Measurements from ENCODE around the gene SNX33. TPM values are rescaled to one million over a fixed set of nuclear protein-coding genes. Genes with fewer than 3 reads are reported as not detected.
"Not testable (repeated sequence)": the region's sequence is repeated elsewhere in the genome, so short reads cannot be mapped to it uniquely, and the experiment has no call there.

The SNX33 gene
- total and polyA plus RNA-seq, 2 donors (not counting 1 experiment from before 2014, with no cell fraction given): 0.22 to 0.59 TPM

DNA sequence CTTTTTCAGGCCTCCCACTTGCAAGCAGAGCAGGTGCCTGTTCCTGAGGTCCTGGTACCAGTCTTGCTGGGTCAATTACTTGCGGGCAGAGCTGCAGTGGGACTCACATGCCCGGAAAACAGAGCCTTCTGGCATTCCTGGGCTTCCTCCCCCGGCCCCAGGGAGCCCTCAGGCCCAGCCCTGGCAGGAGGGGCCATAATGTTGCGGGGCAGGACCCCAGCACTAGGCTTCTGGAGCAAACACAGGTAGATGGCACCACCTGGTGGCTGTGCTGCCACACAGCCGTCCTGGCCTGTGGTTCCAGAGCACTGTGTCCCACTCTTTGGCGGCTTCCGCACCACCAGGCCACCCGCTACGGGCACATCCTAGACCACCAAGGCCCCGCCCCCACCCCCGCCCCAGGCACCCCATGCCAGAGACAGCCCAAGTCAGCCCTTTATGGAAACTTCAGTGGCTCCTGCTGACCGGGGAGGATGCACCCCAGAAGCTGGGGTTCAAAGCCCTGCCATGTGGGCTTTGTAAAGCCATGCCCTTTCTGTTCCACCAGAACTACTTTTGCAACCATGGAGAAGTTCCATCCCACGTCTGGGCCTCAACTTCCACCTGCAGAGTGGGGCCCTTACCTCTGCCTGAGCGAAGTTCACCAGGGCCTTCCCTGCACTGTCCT is 36.1 kb downstream of the SNX33 start:
- intact Hi-C loops (cut with micrococcal nuclease); H3K9me3 Mint-ChIP-seq (ENCODE audit: insufficient read depth); H3K4me3 Mint-ChIP-seq; H3K27ac Mint-ChIP-seq; H3K79me2 ChIP-seq (ENCODE audit: control insufficient read depth, insufficient read depth, low read length); H3K4me1 ChIP-seq (ENCODE audit: control insufficient read depth in 2 of 2, insufficient read depth in 2 of 2, low read length in 2 of 2); H3K36me3 ChIP-seq (replicated peaks in 1 of 2; ENCODE audit: control extremely low read depth in 1 of 2, control insufficient read depth in 1 of 2, extremely low read depth in 1 of 2, insufficient read depth in 2 of 2, low read length in 1 of 2); H4K20me1 ChIP-seq (ENCODE audit: control insufficient read depth, insufficient read depth, low read length, poor library complexity, severe bottlenecking); H3K4me3 ChIP-seq (ENCODE audit: control extremely low read depth in 1 of 5, extremely low read depth in 1 of 5, insufficient read depth in 1 of 5, low read depth in 2 of 5, low read length in 4 of 5); H3K27me3 ChIP-seq (replicated peaks in 1 of 4; ENCODE audit: control extremely low read depth in 1 of 4, control insufficient read depth in 3 of 4, insufficient read depth in 4 of 4, low read length in 3 of 4); H3K9ac ChIP-seq (ENCODE audit: low read length); H2AFZ ChIP-seq (ENCODE audit: insufficient read depth, low read depth, low read length, poor library complexity, severe bottlenecking); H3K27me3 Mint-ChIP-seq; H3K9me3 ChIP-seq (ENCODE audit: control extremely low read depth in 1 of 3, control insufficient read depth in 2 of 3, insufficient read depth in 1 of 3, low read length in 2 of 3); H3K4me1 Mint-ChIP-seq; H3K27ac ChIP-seq (ENCODE audit: low read length in 2 of 2); POLR2A ChIA-PET: not testable (repeated sequence)
- DNase-seq (peak; percentile 77), ATAC-seq (ENCODE audit: low read depth) (peak; percentile 79)
- TF ChIP-seq, protein P1, sequence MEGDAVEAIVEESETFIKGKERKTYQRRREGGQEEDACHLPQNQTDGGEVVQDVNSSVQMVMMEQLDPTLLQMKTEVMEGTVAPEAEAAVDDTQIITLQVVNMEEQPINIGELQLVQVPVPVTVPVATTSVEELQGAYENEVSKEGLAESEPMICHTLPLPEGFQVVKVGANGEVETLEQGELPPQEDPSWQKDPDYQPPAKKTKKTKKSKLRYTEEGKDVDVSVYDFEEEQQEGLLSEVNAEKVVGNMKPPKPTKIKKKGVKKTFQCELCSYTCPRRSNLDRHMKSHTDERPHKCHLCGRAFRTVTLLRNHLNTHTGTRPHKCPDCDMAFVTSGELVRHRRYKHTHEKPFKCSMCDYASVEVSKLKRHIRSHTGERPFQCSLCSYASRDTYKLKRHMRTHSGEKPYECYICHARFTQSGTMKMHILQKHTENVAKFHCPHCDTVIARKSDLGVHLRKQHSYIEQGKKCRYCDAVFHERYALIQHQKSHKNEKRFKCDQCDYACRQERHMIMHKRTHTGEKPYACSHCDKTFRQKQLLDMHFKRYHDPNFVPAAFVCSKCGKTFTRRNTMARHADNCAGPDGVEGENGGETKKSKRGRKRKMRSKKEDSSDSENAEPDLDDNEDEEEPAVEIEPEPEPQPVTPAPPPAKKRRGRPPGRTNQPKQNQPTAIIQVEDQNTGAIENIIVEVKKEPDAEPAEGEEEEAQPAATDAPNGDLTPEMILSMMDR (IDR thresholded peaks at IDR 0.05): peak; percentile 79
- peak overlapping the region; percentile 19 for H3K4me2 ChIP-seq (replicated peaks; ENCODE audit: low read depth, low read length, poor library complexity, severe bottlenecking)
- 17% methylated on average over 13 of the region's 14 CpGs for WGBS (ENCODE audit: insufficient coverage)
- CTCF ChIA-PET: interaction anchor here (0.8 to 4.0 kb wide), 5 partner anchors 37 to 315 kb away, joined by 3 to 26 read pairs (median 3); partner anchors contain the start of gene MAN2C1

DNA sequence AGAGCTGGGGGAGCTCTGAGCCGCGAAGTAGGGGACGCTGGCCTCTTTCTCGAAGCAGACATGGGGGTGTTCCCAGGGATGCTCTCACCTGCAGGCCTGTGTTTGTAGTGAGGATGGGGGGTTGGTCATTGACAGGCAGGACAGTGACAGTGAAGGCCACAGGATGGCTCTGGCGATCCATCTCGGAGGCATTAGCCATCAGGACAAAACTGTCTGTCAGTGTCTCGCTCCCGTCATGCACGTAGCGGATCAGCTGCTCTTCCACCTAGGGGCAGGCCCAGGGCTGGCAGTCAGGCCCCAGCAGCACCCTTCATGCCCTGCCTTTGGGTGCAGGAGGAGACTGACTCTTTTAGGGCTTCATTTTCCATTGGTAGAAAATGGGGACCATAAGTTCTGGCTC is 36.9 kb downstream of the SNX33 start:
- Histone ChIP-seq H3K9me3 (ENCODE audit: control extremely low read depth in 1 of 3, control insufficient read depth in 2 of 3, insufficient read depth in 1 of 3, low read length in 2 of 3) (no peaks in the 10 kb centered on the region), H3K4me3 (ENCODE audit: control extremely low read depth in 1 of 5, extremely low read depth in 1 of 5, insufficient read depth in 1 of 5, low read depth in 2 of 5, low read length in 4 of 5) (no peak overlapping the region), H3K36me3 (replicated peaks in 1 of 2; ENCODE audit: control extremely low read depth in 1 of 2, control insufficient read depth in 1 of 2, extremely low read depth in 1 of 2, insufficient read depth in 2 of 2, low read length in 1 of 2) (no peaks in the 10 kb centered on the region), H2AFZ (ENCODE audit: insufficient read depth, low read depth, low read length, poor library complexity, severe bottlenecking) (no peak overlapping the region), H4K20me1 (ENCODE audit: control insufficient read depth, insufficient read depth, low read length, poor library complexity, severe bottlenecking) (no peaks in the 10 kb centered on the region), H3K27me3 (replicated peaks in 1 of 4; ENCODE audit: control extremely low read depth in 1 of 4, control insufficient read depth in 3 of 4, insufficient read depth in 4 of 4, low read length in 3 of 4) (peaks cover 0 to 4% (median 0%) of the 10 kb centered on the region in 4 experiments), H3K27ac (ENCODE audit: low read length in 2 of 2) (no peak overlapping the region), H3K79me2 (ENCODE audit: control insufficient read depth, insufficient read depth, low read length) (no peaks in the 10 kb centered on the region), H3K9ac (ENCODE audit: low read length) (no peak overlapping the region), H3K4me1 (ENCODE audit: control insufficient read depth in 2 of 2, insufficient read depth in 2 of 2, low read length in 2 of 2) (peaks cover 0 to 6% of the 10 kb centered on the region in 2 donors), H3K4me2 (replicated peaks; ENCODE audit: low read depth, low read length, poor library complexity, severe bottlenecking) (no peak overlapping the region)
- Mint-ChIP-seq H3K4me1 (peaks cover 8% of the 10 kb centered on the region), H3K27ac (no peak overlapping the region), H3K27me3 (peaks cover 4% of the 10 kb centered on the region), H3K9me3 (ENCODE audit: insufficient read depth) (no peaks in the 10 kb centered on the region), H3K4me3 (no peak overlapping the region)
- CTCF ChIA-PET: interaction anchor here (0.8 to 4.0 kb wide), 4 partner anchors 48 to 328 kb away, joined by 3 to 26 read pairs (median 8); partner anchors contain the start of gene MAN2C1
- ATAC-seq (ENCODE audit: low read depth) (no peak), DNase-seq (no peak)
- WGBS (ENCODE audit: insufficient coverage): 94% methylated on average over 10 of the region's 10 CpGs
- POLR2A ChIA-PET: interaction anchor here (0.6 kb wide), 1 partner anchor 237 kb away, joined by 4 read pairs; no protein-coding TSS in a partner anchor
- intact Hi-C loops (cut with micrococcal nuclease): no loop called here
- no peak for TF ChIP-seq EZH2 (IDR thresholded peaks at IDR 0.05; ENCODE audit: borderline replicate concordance, insufficient read depth, low read depth, low read length, poor library complexity, severe bottlenecking)
- TF ChIP-seq, protein P1 (IDR thresholded peaks at IDR 0.05): no peak
